SU-DHL-6 (cell line): ENCODE measurements around the gene DPP6.

Source experiments
- CTCF ChIP-seq: fragments of 200-600 bp; sonication (generic); IDR thresholded peaks from one replicate; pipeline ENCODE4 v1.5.1; 2017; ENCODE audit warnings: antibody characterized with exemption, mild to moderate bottlenecking, low read length, moderate library complexity; ENCODE audit not compliant: insufficient read depth, poor library complexity, severe bottlenecking
- EZH2phosphoT487 ChIP-seq: fragments of 200-600 bp; sonication (generic), shearing (Covaris generic); conservative IDR thresholded peaks from 2 replicates; pipeline ENCODE4 v1.6.1; 2018; ENCODE audit warnings: mild to moderate bottlenecking, antibody characterized with exemption, low read length, moderate library complexity, mixed read lengths

GRCh38 chr7:154855366-154855765 lies 803.2 kb downstream of the DPP6 start:
- TF ChIP-seq CTCF (no peak), EZH2phosphoT487 (no peak)
